ENCODE results near the gene WTAP. TPM values are rescaled to one million over a fixed set of nuclear protein-coding genes. Genes with fewer than 3 reads are reported as not detected.

WTAP gene
- total and polyA plus RNA-seq, 4 donors, result 21.0 to 43.8 (median 36.5) TPM

DNA sequence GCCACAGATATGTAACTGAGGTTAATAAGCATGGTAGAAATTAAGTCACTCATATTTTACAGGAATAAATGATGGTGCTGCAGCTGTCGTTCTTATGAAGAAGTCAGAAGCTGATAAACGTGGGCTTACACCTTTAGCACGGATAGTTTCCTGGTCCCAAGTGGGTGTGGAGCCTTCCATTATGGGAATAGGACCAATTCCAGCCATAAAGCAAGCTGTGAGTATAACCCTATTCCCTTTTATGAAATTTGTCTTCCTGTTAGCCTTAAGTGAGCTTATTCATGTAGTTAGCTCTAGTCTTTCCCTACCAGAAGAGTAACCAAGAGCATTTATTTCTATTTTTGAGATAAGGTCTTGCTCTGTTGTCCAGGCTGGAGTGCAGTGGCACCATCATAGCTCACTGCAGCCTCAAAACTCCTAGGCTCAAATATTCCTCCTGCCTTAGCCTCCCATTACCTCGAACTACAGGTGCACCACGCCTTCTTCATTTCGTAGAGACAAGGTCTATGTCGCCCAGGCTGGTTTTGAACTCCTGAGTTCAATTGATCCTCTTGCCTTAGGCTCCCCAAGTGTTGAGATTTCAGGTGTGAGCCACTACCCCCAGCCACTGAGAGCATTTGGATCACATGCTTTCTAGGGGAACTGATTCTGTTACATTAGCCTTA lies 50.1 kb downstream of the WTAP start:
- no peaks in the 10 kb centered on the region for H3K9me3 ChIP-seq (ENCODE audit: control insufficient read depth in 4 of 4, low read length in 3 of 4)
- no peak overlapping the region for H3K9ac ChIP-seq (ENCODE audit: low read depth in 1 of 2, low read length in 2 of 2)
- H3K36me3 ChIP-seq (ENCODE audit: control insufficient read depth in 4 of 4, insufficient read depth in 3 of 4, low read depth in 1 of 4, low read length in 3 of 4), result peaks cover 8 to 85% (median 77%) of the 10 kb centered on the region in 4 donors
- H3K27ac ChIP-seq (ENCODE audit: low read depth in 1 of 2, low read length in 2 of 2), result no peak overlapping the region
- no peak for DNase-seq (ENCODE audit: low spot score)
- peaks cover 0 to 2% (median 0%) of the 10 kb centered on the region in 4 donors for H3K4me1 ChIP-seq (ENCODE audit: control insufficient read depth in 4 of 4, insufficient read depth in 4 of 4, low read length in 3 of 4)
- WGBS, result 83% methylated on average over 7 of the region's 7 CpGs
- no peak overlapping the region for H3K4me3 ChIP-seq (ENCODE audit: low read depth in 1 of 3, low read length in 3 of 3)
- H3K27me3 ChIP-seq (ENCODE audit: control insufficient read depth in 4 of 4, insufficient read depth in 4 of 4, low read length in 3 of 4), result no peaks in the 10 kb centered on the region
- TF ChIP-seq REST (IDR thresholded peaks at IDR 0.05) (no peak), RAD21 (IDR thresholded peaks at IDR 0.05) (no peak), FOXA2 (IDR thresholded peaks at IDR 0.05) (no peak), YY1 (IDR thresholded peaks at IDR 0.05) (no peak), NR2F2 (IDR thresholded peaks at IDR 0.05) (no peak), JUND (IDR thresholded peaks at IDR 0.05) (no peak), FOXA1 (IDR thresholded peaks at IDR 0.05) (no peak), HNF4A (conservative IDR thresholded peaks at IDR 0.05) (no peak), HNF4G (IDR thresholded peaks at IDR 0.05) (no peak), MAX (IDR thresholded peaks at IDR 0.05) (no peak), CTCF (IDR thresholded peaks at IDR 0.05; ENCODE audit: low read depth, low read length, missing input control) (no peak), EGR1 (IDR thresholded peaks at IDR 0.05; ENCODE audit: low read depth in 2 of 2) (no peak), SP1 (IDR thresholded peaks at IDR 0.05) (no peak)
- TF ChIP-seq, protein P1, sequence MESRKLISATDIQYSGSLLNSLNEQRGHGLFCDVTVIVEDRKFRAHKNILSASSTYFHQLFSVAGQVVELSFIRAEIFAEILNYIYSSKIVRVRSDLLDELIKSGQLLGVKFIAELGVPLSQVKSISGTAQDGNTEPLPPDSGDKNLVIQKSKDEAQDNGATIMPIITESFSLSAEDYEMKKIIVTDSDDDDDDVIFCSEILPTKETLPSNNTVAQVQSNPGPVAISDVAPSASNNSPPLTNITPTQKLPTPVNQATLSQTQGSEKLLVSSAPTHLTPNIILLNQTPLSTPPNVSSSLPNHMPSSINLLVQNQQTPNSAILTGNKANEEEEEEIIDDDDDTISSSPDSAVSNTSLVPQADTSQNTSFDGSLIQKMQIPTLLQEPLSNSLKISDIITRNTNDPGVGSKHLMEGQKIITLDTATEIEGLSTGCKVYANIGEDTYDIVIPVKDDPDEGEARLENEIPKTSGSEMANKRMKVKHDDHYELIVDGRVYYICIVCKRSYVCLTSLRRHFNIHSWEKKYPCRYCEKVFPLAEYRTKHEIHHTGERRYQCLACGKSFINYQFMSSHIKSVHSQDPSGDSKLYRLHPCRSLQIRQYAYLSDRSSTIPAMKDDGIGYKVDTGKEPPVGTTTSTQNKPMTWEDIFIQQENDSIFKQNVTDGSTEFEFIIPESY (IDR thresholded peaks at IDR 0.05), result no peak
- TF ChIP-seq, protein P2, sequence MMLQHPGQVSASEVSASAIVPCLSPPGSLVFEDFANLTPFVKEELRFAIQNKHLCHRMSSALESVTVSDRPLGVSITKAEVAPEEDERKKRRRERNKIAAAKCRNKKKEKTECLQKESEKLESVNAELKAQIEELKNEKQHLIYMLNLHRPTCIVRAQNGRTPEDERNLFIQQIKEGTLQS (IDR thresholded peaks at IDR 0.05), result no peak

GRCh38 chr6:159778131-159778530 lies 50.8 kb downstream of the WTAP start:
- no peaks in the 10 kb centered on the region for H3K27me3 ChIP-seq (ENCODE audit: control insufficient read depth in 4 of 4, insufficient read depth in 4 of 4, low read length in 3 of 4)
- H3K4me3 ChIP-seq (ENCODE audit: low read depth in 1 of 3, low read length in 3 of 3), result no peak overlapping the region
- no peaks in the 10 kb centered on the region for H3K9me3 ChIP-seq (ENCODE audit: control insufficient read depth in 4 of 4, low read length in 3 of 4)
- H3K27ac ChIP-seq (ENCODE audit: low read depth in 1 of 2, low read length in 2 of 2), result no peak overlapping the region
- no peak overlapping the region for H3K9ac ChIP-seq (ENCODE audit: low read depth in 1 of 2, low read length in 2 of 2)
- DNase-seq (ENCODE audit: low spot score), result no peak
- WGBS, result 75% methylated on average over 1 of the region's 1 CpG
- TF ChIP-seq RAD21 (IDR thresholded peaks at IDR 0.05) (no peak), HNF4G (IDR thresholded peaks at IDR 0.05) (no peak), MAX (IDR thresholded peaks at IDR 0.05) (no peak), FOXA2 (IDR thresholded peaks at IDR 0.05) (no peak)
- peaks cover 8 to 89% (median 82%) of the 10 kb centered on the region in 4 donors for H3K36me3 ChIP-seq (ENCODE audit: control insufficient read depth in 4 of 4, insufficient read depth in 3 of 4, low read depth in 1 of 4, low read length in 3 of 4)
- H3K4me1 ChIP-seq (ENCODE audit: control insufficient read depth in 4 of 4, insufficient read depth in 4 of 4, low read length in 3 of 4), result peaks cover 0 to 2% (median 0%) of the 10 kb centered on the region in 4 donors

Data from liver (tissue), 9 donors.